Neural cell (in vitro differentiated cells): ENCODE results near the gene NDC1. TPM values are rescaled to one million over a fixed set of nuclear protein-coding genes. Genes with fewer than 3 reads are reported as not detected.

ENCODE experiments used
- H2AFZ ChIP-seq: fragments of 200-600, 300-800 bp; sonication (generic), shearing (Covaris generic); 2 replicates; pipeline ENCODE4 v1.6.0; 2014; ENCODE audit warnings: low read depth, mild to moderate bottlenecking, antibody characterized with exemption, low read length, moderate library complexity
- H3F3A ChIP-seq: fragments of 200-600 bp; shearing (Covaris generic); 2 replicates; pipeline ENCODE4 v1.6.1; 2016; ENCODE audit warnings: mild to moderate bottlenecking, moderate library complexity, mixed read lengths, antibody characterized with exemption, low read length; ENCODE audit not compliant: insufficient read depth, poor library complexity, severe bottlenecking
- H3K27ac ChIP-seq: fragments of 200-600, 300-800 bp; sonication (generic), shearing (Covaris generic); 2 replicates; pipeline ENCODE4 v1.5.1; 2014; ENCODE audit warnings: mild to moderate bottlenecking, low read length, moderate library complexity
- H3K27me3 ChIP-seq: fragments of 300-800, 200-600 bp; sonication (generic), shearing (Covaris generic); 2 replicates; pipeline ENCODE4 v1.6.0; 2014; ENCODE audit warnings: mild to moderate bottlenecking, low read depth, low read length, moderate library complexity; ENCODE audit not compliant: insufficient read depth
- H3K36me3 ChIP-seq: fragments of 300-800, 200-600 bp; sonication (generic), shearing (Covaris generic); 2 replicates; pipeline ENCODE4 v1.5.1; 2014; ENCODE audit warnings: mild to moderate bottlenecking, antibody characterized with exemption, low read length, moderate library complexity; ENCODE audit not compliant: insufficient read depth
- H3K4me2 ChIP-seq: fragments of 300-800, 200-600 bp; sonication (generic), shearing (Covaris generic); 2 replicates; pipeline ENCODE4 v1.6.0; 2014; ENCODE audit warnings: mild to moderate bottlenecking, low read length
- H3K4me3 ChIP-seq: fragments of 300-800, 200-600 bp; sonication (generic), shearing (Covaris generic); 2 replicates; pipeline ENCODE4 v1.5.1; 2014; ENCODE audit warnings: mild to moderate bottlenecking, low read length, moderate library complexity
- H3K79me2 ChIP-seq: fragments of 200-600 bp; shearing (Covaris generic); replicated peaks from 2 replicates; pipeline ENCODE4 v1.6.0; 2014; ENCODE audit warnings: mild to moderate bottlenecking, low read length, moderate library complexity; ENCODE audit not compliant: insufficient read depth
- H3K9ac ChIP-seq: fragments of 300-800, 200-600 bp; sonication (generic), shearing (Covaris generic); 2 replicates; pipeline ENCODE4 v1.6.1; 2016; ENCODE audit warnings: mild to moderate bottlenecking, low read length, mixed read lengths
- H3K9me2 ChIP-seq: fragments of 200-600 bp; shearing (Covaris generic); 2 replicates; pipeline ENCODE4 v1.6.1; 2016; ENCODE audit warnings: mild to moderate bottlenecking, low read length, mixed read lengths; ENCODE audit not compliant: insufficient read depth
- H3K9me3 ChIP-seq: fragments of 200-600, 300-800 bp; sonication (generic), shearing (Covaris generic); 2 replicates; pipeline ENCODE4 v1.6.1; 2016; ENCODE audit warnings: mild to moderate bottlenecking, mixed run types, low read length, moderate library complexity, mixed read lengths
- H4K20me1 ChIP-seq: fragments of 200-600 bp; shearing (Covaris generic); 2 replicates; pipeline ENCODE4 v1.6.1; 2016; ENCODE audit warnings: mild to moderate bottlenecking, mixed run types; ENCODE audit not compliant: insufficient read depth
- CTCF ChIP-seq: fragments of 450-650 bp; IDR thresholded peaks from 2 replicates; pipeline ENCODE4 v1.5.1; 2014; ENCODE audit warnings: antibody characterized with exemption, mild to moderate bottlenecking, moderate library complexity; ENCODE audit not compliant: poor library complexity, severe bottlenecking
- EP300 ChIP-seq: fragments of 450-650 bp; conservative IDR thresholded peaks from 2 replicates; pipeline ENCODE4 v1.6.1; 2014; ENCODE audit warnings: antibody characterized with exemption, mild to moderate bottlenecking, moderate library complexity; ENCODE audit not compliant: poor library complexity, severe bottlenecking
- EZH2 ChIP-seq: fragments of 200-600, 300-800 bp; shearing (Covaris generic), sonication (generic); IDR thresholded peaks from 2 replicates; pipeline ENCODE4 v1.6.1; 2014; ENCODE audit warnings: antibody characterized with exemption, low read length, borderline replicate concordance, mild to moderate bottlenecking; ENCODE audit not compliant: insufficient read depth, poor library complexity, severe bottlenecking
- MXI1 ChIP-seq: fragments of 450-650 bp; conservative IDR thresholded peaks from 2 replicates; pipeline ENCODE4 v1.6.1; 2014; ENCODE audit warnings: antibody characterized with exemption, mild to moderate bottlenecking; ENCODE audit not compliant: poor library complexity, severe bottlenecking
- POLR2AphosphoS5 ChIP-seq: IDR thresholded peaks from 2 replicates; pipeline ENCODE4 v1.6.1; 2012
- RAD21 ChIP-seq: fragments of 450-650 bp; conservative IDR thresholded peaks from 2 replicates; pipeline ENCODE4 v1.6.1; 2014; ENCODE audit warnings: antibody characterized with exemption, mild to moderate bottlenecking, moderate library complexity
- REST ChIP-seq: IDR thresholded peaks from 2 replicates; pipeline ENCODE4 v1.6.1; 2012; ENCODE audit warnings: borderline replicate concordance
- SMC3 ChIP-seq: fragments of 450-650 bp; conservative IDR thresholded peaks from 2 replicates; pipeline ENCODE4 v1.6.1; 2014; ENCODE audit warnings: antibody characterized with exemption, mild to moderate bottlenecking, moderate library complexity; ENCODE audit not compliant: poor library complexity
- TAF1 ChIP-seq: IDR thresholded peaks from 2 replicates; pipeline ENCODE4 v1.6.1; 2012; ENCODE audit warnings: low read depth
- polyA plus RNA-seq: library from polyadenylated mRNA; depleted of rRNA; stranded (reverse); fragments of >200 nt; gene quantifications from 2 replicates; pipeline ENCODE4 v1.2.3, GENCODE V29; 2014

NDC1 gene
- polyA plus RNA-seq, 1 donor from 2014 or later = 18.0 TPM

- Histone ChIP-seq H3K79me2 (peaks cover 16% of the 10 kb centered on the region), H3K27ac (no peak overlapping the region), H3K4me2 (peak overlapping the region; percentile 68), H4K20me1 (no peaks in the 10 kb centered on the region), H3F3A (no peaks in the 10 kb centered on the region), H3K27me3 (no peaks in the 10 kb centered on the region), H3K4me3 (peak overlapping the region; percentile 80), H2AFZ (peak overlapping the region; percentile 78), H3K9ac (peak overlapping the region; percentile 91), H3K36me3 (no peaks in the 10 kb centered on the region), H3K9me3 (no peaks in the 10 kb centered on the region), H3K9me2 (no peaks in the 10 kb centered on the region)
- no peak for TF ChIP-seq TAF1
- TF ChIP-seq EP300 = no peak
- TF ChIP-seq SMC3 = no peak
- TF ChIP-seq REST = no peak
- no peak for TF ChIP-seq POLR2AphosphoS5
- no peak for TF ChIP-seq RAD21
- TF ChIP-seq EZH2 = no peak
- TF ChIP-seq MXI1 = no peak
- no peak for TF ChIP-seq CTCF
Observed at GRCh38 chr1:53837646-53837923, 511 bp downstream of the NDC1 start.

- H3K4me3 ChIP-seq = no peak overlapping the region
- H3F3A ChIP-seq = no peaks in the 10 kb centered on the region
- H4K20me1 ChIP-seq = no peaks in the 10 kb centered on the region
- no peaks in the 10 kb centered on the region for H3K9me3 ChIP-seq
- H3K79me2 ChIP-seq = peaks cover 16% of the 10 kb centered on the region
- H3K9ac ChIP-seq = no peak overlapping the region
- no peaks in the 10 kb centered on the region for H3K9me2 ChIP-seq
- no peak overlapping the region for H3K4me2 ChIP-seq
- no peaks in the 10 kb centered on the region for H3K36me3 ChIP-seq
- no peaks in the 10 kb centered on the region for H3K27me3 ChIP-seq
- no peak overlapping the region for H2AFZ ChIP-seq
- TF ChIP-seq TAF1 (no peak), EP300 (no peak), EZH2 (no peak), RAD21 (no peak), CTCF (no peak)
- H3K27ac ChIP-seq = no peak overlapping the region
Observed at GRCh38 chr1:53835491-53835890, 2.6 kb downstream of the NDC1 start.
